HEK293 (cell line): Measurements from ENCODE around the gene CASKIN2.

Source experiments
- CTCF ChIA-PET: fragments of 350-600 bp; formaldehyde crosslinking; extraction: SDS; loops from one replicate; lab custom pipeline; 2021; ENCODE audit warnings: antibody characterized with exemption; lab: Yijun Ruan, JAX
- POLR2A ChIA-PET: fragments of 300-600 bp; formaldehyde crosslinking; extraction: SDS; loops from one replicate; lab custom pipeline; 2020; ENCODE audit warnings: antibody characterized with exemption, inconsistent platforms; lab: Yijun Ruan, JAX
- H3K27ac ChIP-seq: fragments of 200-500 bp; sonication (Bioruptor generic); 2 replicates; pipeline ENCODE4 v1.5.1; 2014; ENCODE audit warnings: low read depth, low read length, control low read depth, inconsistent platforms; ENCODE audit errors: extremely low read depth
- H3K36me3 ChIP-seq, 2 experiments: fragments of 200-500 bp in 1 of 2; sonication (Bioruptor generic) in 1 of 2; 1 replicate in 1 of 2; 2 replicates in 1 of 2; pipeline ENCODE4 v1.5.1; 2014 to 2017; ENCODE audit warnings: inconsistent platforms in 2 of 2, low read length in 2 of 2; ENCODE audit not compliant: control insufficient read depth in 2 of 2, insufficient read depth in 1 of 2
- H3K4me1 ChIP-seq: fragments of 200-500 bp; sonication (Bioruptor generic); 2 replicates; pipeline ENCODE4 v1.5.1; 2014; ENCODE audit warnings: mild to moderate bottlenecking, low read length, inconsistent platforms; ENCODE audit not compliant: control insufficient read depth, insufficient read depth
- H3K4me3 ChIP-seq: 2 replicates; pipeline ENCODE4 v1.5.1; 2011; ENCODE audit warnings: low read depth, mild to moderate bottlenecking, control low read depth, low read length, moderate library complexity
- H3K9me3 ChIP-seq: fragments of 200-500 bp; sonication (Bioruptor generic); 2 replicates; pipeline ENCODE4 v1.5.1; 2014; ENCODE audit warnings: low read depth, low read length, inconsistent platforms; ENCODE audit not compliant: control insufficient read depth, insufficient read depth
- EGR2 ChIP-seq: fragments of 450-650 bp; formaldehyde crosslinking; IDR thresholded peaks from 2 replicates; pipeline ENCODE4 v1.5.1; 2016; ENCODE audit warnings: low read depth, missing biosample characterization, missing genetic modification characterization
- HOXD13 ChIP-seq: sonication (generic); formaldehyde crosslinking; IDR thresholded peaks from 2 replicates; pipeline ENCODE4 v1.8.0; 2022; ENCODE audit warnings: missing genetic modification reagents, borderline replicate concordance
- PATZ1 ChIP-seq: fragments of 450-650 bp; formaldehyde crosslinking; IDR thresholded peaks from 2 replicates; pipeline ENCODE4 v1.5.1; 2016; ENCODE audit warnings: missing biosample characterization, missing genetic modification characterization
- TRIM28 ChIP-seq: IDR thresholded peaks from 2 replicates; pipeline ENCODE4 v1.6.1; 2011; ENCODE audit warnings: low read length, control low read depth, borderline replicate concordance
- YY1 ChIP-seq: fragments of 450-650 bp; formaldehyde crosslinking; IDR thresholded peaks from 2 replicates; pipeline ENCODE4 v1.5.1; 2018; ENCODE audit warnings: missing biosample characterization, missing genetic modification characterization
- ZFHX2 ChIP-seq: fragments of 450-650 bp; formaldehyde crosslinking; conservative IDR thresholded peaks from 2 replicates; pipeline ENCODE4 v1.5.1; 2016; ENCODE audit warnings: missing biosample characterization, missing genetic modification characterization
- ZFP69B ChIP-seq: fragments of 450-650 bp; formaldehyde crosslinking; IDR thresholded peaks from 2 replicates; pipeline ENCODE4 v1.5.1; 2016; ENCODE audit warnings: missing biosample characterization, missing genetic modification characterization
- ZNF121 ChIP-seq: fragments of 450-650 bp; formaldehyde crosslinking; IDR thresholded peaks from 2 replicates; pipeline ENCODE4 v1.5.1; 2016; ENCODE audit warnings: missing biosample characterization, missing genetic modification characterization
- ZNF148 ChIP-seq: fragments of 450-650 bp; formaldehyde crosslinking; IDR thresholded peaks from 2 replicates; pipeline ENCODE4 v1.5.0; 2017; ENCODE audit warnings: missing biosample characterization, missing genetic modification characterization, borderline replicate concordance
- ZNF292 ChIP-seq: fragments of 450-650 bp; formaldehyde crosslinking; IDR thresholded peaks from 2 replicates; pipeline ENCODE4 v1.5.1; 2016; ENCODE audit warnings: low read depth, missing biosample characterization, missing genetic modification characterization, borderline replicate concordance
- ZNF37A ChIP-seq: fragments of 450-650 bp; IDR thresholded peaks from 2 replicates; pipeline ENCODE4 v1.5.1; 2018; ENCODE audit warnings: missing biosample characterization, missing genetic modification characterization
- ZNF416 ChIP-seq: fragments of 450-650 bp; formaldehyde crosslinking; IDR thresholded peaks from 2 replicates; pipeline ENCODE4 v1.5.1; 2016; ENCODE audit warnings: missing biosample characterization, missing genetic modification characterization
- ZNF571 ChIP-seq: fragments of 450-650 bp; formaldehyde crosslinking; IDR thresholded peaks from 2 replicates; pipeline ENCODE4 v1.5.0; 2017; ENCODE audit warnings: missing biosample characterization, missing genetic modification characterization
- ZNF596 ChIP-seq: fragments of 450-650 bp; IDR thresholded peaks from 2 replicates; pipeline ENCODE4 v1.5.0; 2018; ENCODE audit warnings: missing biosample characterization, mild to moderate bottlenecking, missing genetic modification characterization, moderate library complexity
- ZNF677 ChIP-seq: fragments of 450-650 bp; IDR thresholded peaks from 2 replicates; pipeline ENCODE4 v1.5.0; 2018; ENCODE audit warnings: missing biosample characterization, mild to moderate bottlenecking, missing genetic modification characterization, moderate library complexity
- ZNF768 ChIP-seq: fragments of 450-650 bp; formaldehyde crosslinking; IDR thresholded peaks from 2 replicates; pipeline ENCODE4 v1.5.1; 2018; ENCODE audit warnings: missing biosample characterization, mild to moderate bottlenecking, missing genetic modification characterization
- TF ChIP-seq, protein P1 (sequence below): fragments of 450-650 bp; formaldehyde crosslinking; IDR thresholded peaks from 2 replicates; pipeline ENCODE4 v1.5.1; 2016; ENCODE audit warnings: missing biosample characterization, missing genetic modification characterization
- TF ChIP-seq, protein P2 (sequence below): fragments of 450-650 bp; formaldehyde crosslinking; IDR thresholded peaks from 2 replicates; pipeline ENCODE4 v1.5.1; 2016; ENCODE audit warnings: missing biosample characterization, missing genetic modification characterization
- TF ChIP-seq, protein P3 (sequence below): fragments of 450-650 bp; IDR thresholded peaks from 2 replicates; pipeline ENCODE4 v1.5.1; 2018; ENCODE audit warnings: missing biosample characterization, missing genetic modification characterization

Gene CASKIN2

DNA sequence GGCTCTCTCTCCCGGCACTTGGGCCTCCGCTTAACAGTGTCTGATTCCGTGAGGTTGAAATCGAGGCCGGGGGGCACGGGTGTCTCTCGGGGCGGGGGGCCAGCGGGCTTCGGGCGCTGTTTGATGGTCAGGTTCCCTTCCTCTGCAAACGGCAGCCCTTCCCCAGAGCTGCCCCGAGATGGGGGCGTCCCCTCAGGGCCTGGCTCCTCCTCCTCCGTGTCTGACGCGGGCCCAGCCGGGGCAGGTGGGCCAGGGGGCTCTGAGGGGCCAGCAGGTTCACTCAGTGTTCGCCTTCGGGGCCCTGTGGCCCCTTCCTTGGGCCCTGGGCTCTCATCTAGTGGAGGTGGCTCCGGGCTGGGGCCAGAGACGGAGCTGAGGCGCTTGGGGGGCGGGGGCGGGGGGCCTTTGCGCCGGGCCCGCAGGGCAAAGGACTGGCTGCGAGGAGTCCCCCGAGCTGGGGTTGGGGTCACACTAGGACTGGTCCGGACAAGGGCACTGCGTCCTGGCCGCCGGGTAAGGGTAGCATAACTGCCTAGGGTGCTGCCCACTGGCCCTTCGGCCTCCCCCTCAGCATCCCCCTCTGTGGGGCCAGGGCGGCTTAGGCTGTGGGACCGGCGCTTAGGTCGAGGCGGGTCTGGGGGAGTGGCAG is 13.1 kb downstream of the CASKIN2 start:
- H3K9me3 ChIP-seq: no peaks in the 10 kb centered on the region
- H3K36me3 ChIP-seq: peaks cover 0 to 92% of the 10 kb centered on the region in 2 experiments
- CTCF ChIA-PET: interaction anchor here (0.9 to 2.2 kb wide), 2 partner anchors 13 to 34 kb away, joined by 3 to 4 read pairs; no protein-coding TSS in a partner anchor
- no peaks in the 10 kb centered on the region for H3K4me1 ChIP-seq
- no peak overlapping the region for H3K27ac ChIP-seq
- POLR2A ChIA-PET: interaction anchor here (0.5 to 2.1 kb wide), 3 partner anchors 10 to 44 kb away, joined by 3 to 10 read pairs (median 5); partner anchors contain the start of gene LLGL2
- H3K4me3 ChIP-seq: no peak overlapping the region
- TF ChIP-seq ZNF292 (no peak), PATZ1 (0 out of 2 replicates have a peak, but pooled peaks have one; percentile 21), ZNF768 (tag by site-specific recombination) (no peak), ZNF677 (tag by site-specific recombination) (no peak)

- H3K36me3 ChIP-seq: peaks cover 0 to 91% of the 10 kb centered on the region in 2 experiments
- H3K27ac ChIP-seq: no peak overlapping the region
- H3K9me3 ChIP-seq: no peaks in the 10 kb centered on the region
- POLR2A ChIA-PET: interaction anchor here (2.1 kb wide), 1 partner anchor 11 kb away, joined by 5 read pairs; no protein-coding TSS in a partner anchor
- no peaks in the 10 kb centered on the region for H3K4me1 ChIP-seq
- TF ChIP-seq ZNF37A (no peak), ZFP69B (no peak)
- TF ChIP-seq, protein P1, sequence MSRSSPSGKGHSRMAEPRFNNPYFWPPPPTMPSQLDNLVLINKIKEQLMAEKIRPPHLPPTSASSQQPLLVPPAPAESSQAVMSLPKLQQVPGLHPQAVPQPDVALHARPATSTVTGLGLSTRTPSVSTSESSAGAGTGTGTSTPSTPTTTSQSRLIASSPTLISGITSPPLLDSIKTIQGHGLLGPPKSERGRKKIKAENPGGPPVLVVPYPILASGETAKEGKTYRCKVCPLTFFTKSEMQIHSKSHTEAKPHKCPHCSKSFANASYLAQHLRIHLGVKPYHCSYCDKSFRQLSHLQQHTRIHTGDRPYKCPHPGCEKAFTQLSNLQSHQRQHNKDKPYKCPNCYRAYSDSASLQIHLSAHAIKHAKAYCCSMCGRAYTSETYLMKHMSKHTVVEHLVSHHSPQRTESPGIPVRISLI (tag by site-specific recombination): no peak
- CTCF ChIA-PET: interaction anchor here (0.6 to 0.8 kb wide), 2 partner anchors 10 to 530 kb away, joined by 3 read pairs; no protein-coding TSS in a partner anchor
- no peak overlapping the region for H3K4me3 ChIP-seq
These were observed 13.8 kb downstream of the CASKIN2 start for GRCh38 chr17:75501378-75502071.

GRCh38 chr17:75500419-75501216 is 14.7 kb downstream of the CASKIN2 start:
- H3K9me3 ChIP-seq: no peaks in the 10 kb centered on the region
- POLR2A ChIA-PET: interaction anchor here (2.1 to 3.4 kb wide), 2 partner anchors 12 to 44 kb away, joined by 5 to 16 read pairs; partner anchors contain the start of gene TMEM94
- no peak overlapping the region for H3K27ac ChIP-seq
- H3K4me1 ChIP-seq: no peaks in the 10 kb centered on the region
- peaks cover 0 to 91% of the 10 kb centered on the region in 2 experiments for H3K36me3 ChIP-seq
- CTCF ChIA-PET: interaction anchor here (0.6 to 0.8 kb wide), 2 partner anchors 11 to 529 kb away, joined by 3 read pairs; no protein-coding TSS in a partner anchor
- H3K4me3 ChIP-seq: no peak overlapping the region
- TF ChIP-seq EGR2 (tag by site-specific recombination) (peak; percentile 72; the same call in 1 of the 2 replicates), ZNF571 (tag by site-specific recombination) (no peak), TRIM28 (no peak), HOXD13 (no peak), YY1 (no peak), ZNF416 (no peak), ZFHX2 (tag by site-specific recombination) (peak; percentile 81), ZNF121 (tag by site-specific recombination) (no peak), ZNF596 (tag by site-specific recombination) (no peak), ZNF148 (no peak)
- TF ChIP-seq, protein P2, sequence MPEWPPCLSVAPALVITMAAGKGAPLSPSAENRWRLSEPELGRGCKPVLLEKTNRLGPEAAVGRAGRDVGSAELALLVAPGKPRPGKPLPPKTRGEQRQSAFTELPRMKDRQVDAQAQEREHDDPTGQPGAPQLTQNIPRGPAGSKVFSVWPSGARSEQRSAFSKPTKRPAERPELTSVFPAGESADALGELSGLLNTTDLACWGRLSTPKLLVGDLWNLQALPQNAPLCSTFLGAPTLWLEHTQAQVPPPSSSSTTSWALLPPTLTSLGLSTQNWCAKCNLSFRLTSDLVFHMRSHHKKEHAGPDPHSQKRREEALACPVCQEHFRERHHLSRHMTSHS: no peak
- TF ChIP-seq, protein P3, sequence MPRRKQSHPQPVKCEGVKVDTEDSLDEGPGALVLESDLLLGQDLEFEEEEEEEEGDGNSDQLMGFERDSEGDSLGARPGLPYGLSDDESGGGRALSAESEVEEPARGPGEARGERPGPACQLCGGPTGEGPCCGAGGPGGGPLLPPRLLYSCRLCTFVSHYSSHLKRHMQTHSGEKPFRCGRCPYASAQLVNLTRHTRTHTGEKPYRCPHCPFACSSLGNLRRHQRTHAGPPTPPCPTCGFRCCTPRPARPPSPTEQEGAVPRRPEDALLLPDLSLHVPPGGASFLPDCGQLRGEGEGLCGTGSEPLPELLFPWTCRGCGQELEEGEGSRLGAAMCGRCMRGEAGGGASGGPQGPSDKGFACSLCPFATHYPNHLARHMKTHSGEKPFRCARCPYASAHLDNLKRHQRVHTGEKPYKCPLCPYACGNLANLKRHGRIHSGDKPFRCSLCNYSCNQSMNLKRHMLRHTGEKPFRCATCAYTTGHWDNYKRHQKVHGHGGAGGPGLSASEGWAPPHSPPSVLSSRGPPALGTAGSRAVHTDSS: no peak
